ENCODE measurements around the gene PPP1R2. TPM values are rescaled to one million over a fixed set of nuclear protein-coding genes. Genes with fewer than 3 reads are reported as not detected.

Gene PPP1R2
- total and polyA plus RNA-seq, 2 of the 13 experiments (the other 11 are each of a cell fraction or from before 2014, with no cell fraction given) = 36.5 to 86.5 TPM

GRCh38 chr3:195542698-195543499 is at the start of gene PPP1R2 (continued):
- TF ChIP-seq ZZZ3 (CRISPR knock-in tag; IDR thresholded peaks at IDR 0.05; ENCODE audit: borderline replicate concordance) = no peak
- no peak; the same call in 1 of the 2 replicates for TF ChIP-seq KLF11 (CRISPR knock-in tag; IDR thresholded peaks at IDR 0.05)
- TF ChIP-seq NFE2 (CRISPR knock-in tag; IDR thresholded peaks at IDR 0.05) = no peak
- TF ChIP-seq SRSF9 (IDR thresholded peaks at IDR 0.05; ENCODE audit: borderline replicate concordance, insufficient read depth, low read depth, low read length, poor library complexity, severe bottlenecking) = no peak
- TF ChIP-seq FOXM1 (CRISPR knock-in tag; IDR thresholded peaks at IDR 0.05) = no peak
- no peak for TF ChIP-seq ZFP36L2 (CRISPR knock-in tag; IDR thresholded peaks at IDR 0.05)
- no peak for TF ChIP-seq AGO1 (IDR thresholded peaks at IDR 0.05; ENCODE audit: low read depth, low read length, poor library complexity, severe bottlenecking)
- TF ChIP-seq, protein P1, sequence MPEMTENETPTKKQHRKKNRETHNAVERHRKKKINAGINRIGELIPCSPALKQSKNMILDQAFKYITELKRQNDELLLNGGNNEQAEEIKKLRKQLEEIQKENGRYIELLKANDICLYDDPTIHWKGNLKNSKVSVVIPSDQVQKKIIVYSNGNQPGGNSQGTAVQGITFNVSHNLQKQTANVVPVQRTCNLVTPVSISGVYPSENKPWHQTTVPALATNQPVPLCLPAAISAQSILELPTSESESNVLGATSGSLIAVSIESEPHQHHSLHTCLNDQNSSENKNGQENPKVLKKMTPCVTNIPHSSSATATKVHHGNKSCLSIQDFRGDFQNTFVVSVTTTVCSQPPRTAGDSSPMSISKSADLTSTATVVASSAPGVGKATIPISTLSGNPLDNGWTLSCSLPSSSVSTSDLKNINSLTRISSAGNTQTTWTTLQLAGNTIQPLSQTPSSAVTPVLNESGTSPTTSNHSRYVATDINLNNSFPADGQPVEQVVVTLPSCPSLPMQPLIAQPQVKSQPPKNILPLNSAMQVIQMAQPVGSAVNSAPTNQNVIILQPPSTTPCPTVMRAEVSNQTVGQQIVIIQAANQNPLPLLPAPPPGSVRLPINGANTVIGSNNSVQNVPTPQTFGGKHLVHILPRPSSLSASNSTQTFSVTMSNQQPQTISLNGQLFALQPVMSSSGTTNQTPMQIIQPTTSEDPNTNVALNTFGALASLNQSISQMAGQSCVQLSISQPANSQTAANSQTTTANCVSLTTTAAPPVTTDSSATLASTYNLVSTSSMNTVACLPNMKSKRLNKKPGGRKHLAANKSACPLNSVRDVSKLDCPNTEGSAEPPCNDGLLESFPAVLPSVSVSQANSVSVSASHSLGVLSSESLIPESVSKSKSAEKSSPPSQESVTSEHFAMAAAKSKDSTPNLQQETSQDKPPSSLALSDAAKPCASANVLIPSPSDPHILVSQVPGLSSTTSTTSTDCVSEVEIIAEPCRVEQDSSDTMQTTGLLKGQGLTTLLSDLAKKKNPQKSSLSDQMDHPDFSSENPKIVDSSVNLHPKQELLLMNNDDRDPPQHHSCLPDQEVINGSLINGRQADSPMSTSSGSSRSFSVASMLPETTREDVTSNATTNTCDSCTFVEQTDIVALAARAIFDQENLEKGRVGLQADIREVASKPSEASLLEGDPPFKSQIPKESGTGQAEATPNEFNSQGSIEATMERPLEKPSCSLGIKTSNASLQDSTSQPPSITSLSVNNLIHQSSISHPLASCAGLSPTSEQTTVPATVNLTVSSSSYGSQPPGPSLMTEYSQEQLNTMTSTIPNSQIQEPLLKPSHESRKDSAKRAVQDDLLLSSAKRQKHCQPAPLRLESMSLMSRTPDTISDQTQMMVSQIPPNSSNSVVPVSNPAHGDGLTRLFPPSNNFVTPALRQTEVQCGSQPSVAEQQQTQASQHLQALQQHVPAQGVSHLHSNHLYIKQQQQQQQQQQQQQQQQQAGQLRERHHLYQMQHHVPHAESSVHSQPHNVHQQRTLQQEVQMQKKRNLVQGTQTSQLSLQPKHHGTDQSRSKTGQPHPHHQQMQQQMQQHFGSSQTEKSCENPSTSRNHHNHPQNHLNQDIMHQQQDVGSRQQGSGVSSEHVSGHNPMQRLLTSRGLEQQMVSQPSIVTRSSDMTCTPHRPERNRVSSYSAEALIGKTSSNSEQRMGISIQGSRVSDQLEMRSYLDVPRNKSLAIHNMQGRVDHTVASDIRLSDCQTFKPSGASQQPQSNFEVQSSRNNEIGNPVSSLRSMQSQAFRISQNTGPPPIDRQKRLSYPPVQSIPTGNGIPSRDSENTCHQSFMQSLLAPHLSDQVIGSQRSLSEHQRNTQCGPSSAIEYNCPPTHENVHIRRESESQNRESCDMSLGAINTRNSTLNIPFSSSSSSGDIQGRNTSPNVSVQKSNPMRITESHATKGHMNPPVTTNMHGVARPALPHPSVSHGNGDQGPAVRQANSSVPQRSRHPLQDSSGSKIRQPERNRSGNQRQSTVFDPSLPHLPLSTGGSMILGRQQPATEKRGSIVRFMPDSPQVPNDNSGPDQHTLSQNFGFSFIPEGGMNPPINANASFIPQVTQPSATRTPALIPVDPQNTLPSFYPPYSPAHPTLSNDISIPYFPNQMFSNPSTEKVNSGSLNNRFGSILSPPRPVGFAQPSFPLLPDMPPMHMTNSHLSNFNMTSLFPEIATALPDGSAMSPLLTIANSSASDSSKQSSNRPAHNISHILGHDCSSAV (CRISPR knock-in tag; IDR thresholded peaks at IDR 0.05; ENCODE audit: borderline replicate concordance) = no peak
- no peak for TF ChIP-seq SMAD1 (CRISPR knock-in tag; IDR thresholded peaks at IDR 0.05; ENCODE audit: borderline replicate concordance, low read depth)
- TF ChIP-seq, protein P2, sequence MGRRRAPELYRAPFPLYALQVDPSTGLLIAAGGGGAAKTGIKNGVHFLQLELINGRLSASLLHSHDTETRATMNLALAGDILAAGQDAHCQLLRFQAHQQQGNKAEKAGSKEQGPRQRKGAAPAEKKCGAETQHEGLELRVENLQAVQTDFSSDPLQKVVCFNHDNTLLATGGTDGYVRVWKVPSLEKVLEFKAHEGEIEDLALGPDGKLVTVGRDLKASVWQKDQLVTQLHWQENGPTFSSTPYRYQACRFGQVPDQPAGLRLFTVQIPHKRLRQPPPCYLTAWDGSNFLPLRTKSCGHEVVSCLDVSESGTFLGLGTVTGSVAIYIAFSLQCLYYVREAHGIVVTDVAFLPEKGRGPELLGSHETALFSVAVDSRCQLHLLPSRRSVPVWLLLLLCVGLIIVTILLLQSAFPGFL (CRISPR knock-in tag; IDR thresholded peaks at IDR 0.05) = peak; percentile 48; the same call in 1 of the 2 replicates
- TF ChIP-seq KDM5A (IDR thresholded peaks at IDR 0.05; ENCODE audit: borderline replicate concordance, low read length) = peak; percentile 43; the same call in 1 of the 2 replicates
- no peak for TF ChIP-seq HNRNPH1 (optimal IDR thresholded peaks at IDR 0.05; ENCODE audit: low read depth, low read length)
- TF ChIP-seq ZNF460 (CRISPR knock-in tag; IDR thresholded peaks at IDR 0.05; ENCODE audit: borderline replicate concordance) = no peak
- no peak for TF ChIP-seq ZNF713 (CRISPR knock-in tag; IDR thresholded peaks at IDR 0.05)
- TF ChIP-seq, protein P3, sequence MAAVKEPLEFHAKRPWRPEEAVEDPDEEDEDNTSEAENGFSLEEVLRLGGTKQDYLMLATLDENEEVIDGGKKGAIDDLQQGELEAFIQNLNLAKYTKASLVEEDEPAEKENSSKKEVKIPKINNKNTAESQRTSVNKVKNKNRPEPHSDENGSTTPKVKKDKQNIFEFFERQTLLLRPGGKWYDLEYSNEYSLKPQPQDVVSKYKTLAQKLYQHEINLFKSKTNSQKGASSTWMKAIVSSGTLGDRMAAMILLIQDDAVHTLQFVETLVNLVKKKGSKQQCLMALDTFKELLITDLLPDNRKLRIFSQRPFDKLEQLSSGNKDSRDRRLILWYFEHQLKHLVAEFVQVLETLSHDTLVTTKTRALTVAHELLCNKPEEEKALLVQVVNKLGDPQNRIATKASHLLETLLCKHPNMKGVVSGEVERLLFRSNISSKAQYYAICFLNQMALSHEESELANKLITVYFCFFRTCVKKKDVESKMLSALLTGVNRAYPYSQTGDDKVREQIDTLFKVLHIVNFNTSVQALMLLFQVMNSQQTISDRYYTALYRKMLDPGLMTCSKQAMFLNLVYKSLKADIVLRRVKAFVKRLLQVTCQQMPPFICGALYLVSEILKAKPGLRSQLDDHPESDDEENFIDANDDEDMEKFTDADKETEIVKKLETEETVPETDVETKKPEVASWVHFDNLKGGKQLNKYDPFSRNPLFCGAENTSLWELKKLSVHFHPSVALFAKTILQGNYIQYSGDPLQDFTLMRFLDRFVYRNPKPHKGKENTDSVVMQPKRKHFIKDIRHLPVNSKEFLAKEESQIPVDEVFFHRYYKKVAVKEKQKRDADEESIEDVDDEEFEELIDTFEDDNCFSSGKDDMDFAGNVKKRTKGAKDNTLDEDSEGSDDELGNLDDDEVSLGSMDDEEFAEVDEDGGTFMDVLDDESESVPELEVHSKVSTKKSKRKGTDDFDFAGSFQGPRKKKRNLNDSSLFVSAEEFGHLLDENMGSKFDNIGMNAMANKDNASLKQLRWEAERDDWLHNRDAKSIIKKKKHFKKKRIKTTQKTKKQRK (IDR thresholded peaks at IDR 0.05; ENCODE audit: low read length) = no peak
- TF ChIP-seq HES4 (CRISPR knock-in tag; IDR thresholded peaks at IDR 0.05; ENCODE audit: borderline replicate concordance) = peak; percentile 81; the same call in 1 of the 2 replicates
